SK-N-SH treated with all-trans-retinoic acid at 6 μM for 48 hours (cell line): ENCODE measurements around the gene HSFX4.
"Not testable (repeated sequence)": the region's sequence is repeated elsewhere in the genome, so short reads cannot be mapped to it uniquely, and the experiment has no call there.

Experiments
- ARNTL ChIP-seq: fragments of 450-650 bp; formaldehyde crosslinking; IDR thresholded peaks from 2 replicates; pipeline ENCODE4 v1.5.0; 2020; ENCODE audit warnings: low read depth, mild to moderate bottlenecking, moderate library complexity, borderline replicate concordance
- BACH2 ChIP-seq: fragments of 250-450 bp; sonication (Bioruptor Pico); IDR thresholded peaks from 2 replicates; pipeline ENCODE4 v1.9.0; 2021; ENCODE audit warnings: mild to moderate bottlenecking, borderline replicate concordance
- ESRRG ChIP-seq: fragments of 250-450 bp; sonication (Bioruptor Pico); IDR thresholded peaks from 2 replicates; pipeline ENCODE4 v1.6.1; 2021; ENCODE audit warnings: mild to moderate bottlenecking
- TOX ChIP-seq: fragments of 250-450 bp; sonication (Bioruptor Pico); IDR thresholded peaks from 2 replicates; pipeline ENCODE4 v1.8.0; 2021; ENCODE audit warnings: mild to moderate bottlenecking, moderate library complexity, borderline replicate concordance
- ZNF565 ChIP-seq: fragments of 450-650 bp; formaldehyde crosslinking; conservative IDR thresholded peaks from 2 replicates; pipeline ENCODE4 v1.5.0; 2020; ENCODE audit warnings: low read depth, mild to moderate bottlenecking, moderate library complexity
- TF ChIP-seq, protein P1 (sequence below): fragments of 250-450 bp; sonication (Bioruptor Pico); IDR thresholded peaks from 2 replicates; pipeline ENCODE4 v1.8.0; 2020; ENCODE audit warnings: mild to moderate bottlenecking, moderate library complexity, borderline replicate concordance
- TF ChIP-seq, protein P2 (sequence below): fragments of 250-450 bp; sonication (Bioruptor Pico); IDR thresholded peaks from 2 replicates; pipeline ENCODE4 v1.5.0; 2020; ENCODE audit warnings: mild to moderate bottlenecking, moderate library complexity
- TF ChIP-seq, protein P3 (sequence below): fragments of 250-450 bp; sonication (Bioruptor Pico); IDR thresholded peaks from 2 replicates; pipeline ENCODE4 v1.5.1; 2020; ENCODE audit warnings: low read depth, mild to moderate bottlenecking, moderate library complexity

DNA sequence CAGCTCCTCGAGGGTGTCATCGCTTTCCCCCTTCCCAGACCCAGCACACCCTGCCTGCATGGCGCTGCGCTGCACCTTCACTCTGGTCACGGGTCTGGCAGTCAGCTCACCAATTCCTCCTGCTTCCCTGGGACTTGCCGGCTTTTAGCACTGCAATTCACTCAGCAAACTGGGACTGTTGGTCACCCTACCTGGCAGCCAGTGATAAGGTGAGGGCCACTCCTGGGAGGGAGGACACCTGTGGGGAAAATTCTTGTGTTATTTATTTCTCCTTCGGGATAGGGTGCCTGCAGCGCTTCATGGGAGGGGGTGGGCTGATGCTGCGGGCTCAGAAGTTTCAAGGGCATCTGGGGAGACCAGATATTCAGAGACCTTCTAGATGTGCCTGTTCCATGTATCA is 16.4 kb downstream of the HSFX4 start:
- TF ChIP-seq ZNF565 (CRISPR knock-in tag); TOX; BACH2; ESRRG; ARNTL: not testable (repeated sequence)
- TF ChIP-seq, protein P1, sequence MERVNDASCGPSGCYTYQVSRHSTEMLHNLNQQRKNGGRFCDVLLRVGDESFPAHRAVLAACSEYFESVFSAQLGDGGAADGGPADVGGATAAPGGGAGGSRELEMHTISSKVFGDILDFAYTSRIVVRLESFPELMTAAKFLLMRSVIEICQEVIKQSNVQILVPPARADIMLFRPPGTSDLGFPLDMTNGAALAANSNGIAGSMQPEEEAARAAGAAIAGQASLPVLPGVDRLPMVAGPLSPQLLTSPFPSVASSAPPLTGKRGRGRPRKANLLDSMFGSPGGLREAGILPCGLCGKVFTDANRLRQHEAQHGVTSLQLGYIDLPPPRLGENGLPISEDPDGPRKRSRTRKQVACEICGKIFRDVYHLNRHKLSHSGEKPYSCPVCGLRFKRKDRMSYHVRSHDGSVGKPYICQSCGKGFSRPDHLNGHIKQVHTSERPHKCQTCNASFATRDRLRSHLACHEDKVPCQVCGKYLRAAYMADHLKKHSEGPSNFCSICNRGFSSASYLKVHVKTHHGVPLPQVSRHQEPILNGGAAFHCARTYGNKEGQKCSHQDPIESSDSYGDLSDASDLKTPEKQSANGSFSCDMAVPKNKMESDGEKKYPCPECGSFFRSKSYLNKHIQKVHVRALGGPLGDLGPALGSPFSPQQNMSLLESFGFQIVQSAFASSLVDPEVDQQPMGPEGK (CRISPR knock-in tag): not testable (repeated sequence)
- TF ChIP-seq, protein P2, sequence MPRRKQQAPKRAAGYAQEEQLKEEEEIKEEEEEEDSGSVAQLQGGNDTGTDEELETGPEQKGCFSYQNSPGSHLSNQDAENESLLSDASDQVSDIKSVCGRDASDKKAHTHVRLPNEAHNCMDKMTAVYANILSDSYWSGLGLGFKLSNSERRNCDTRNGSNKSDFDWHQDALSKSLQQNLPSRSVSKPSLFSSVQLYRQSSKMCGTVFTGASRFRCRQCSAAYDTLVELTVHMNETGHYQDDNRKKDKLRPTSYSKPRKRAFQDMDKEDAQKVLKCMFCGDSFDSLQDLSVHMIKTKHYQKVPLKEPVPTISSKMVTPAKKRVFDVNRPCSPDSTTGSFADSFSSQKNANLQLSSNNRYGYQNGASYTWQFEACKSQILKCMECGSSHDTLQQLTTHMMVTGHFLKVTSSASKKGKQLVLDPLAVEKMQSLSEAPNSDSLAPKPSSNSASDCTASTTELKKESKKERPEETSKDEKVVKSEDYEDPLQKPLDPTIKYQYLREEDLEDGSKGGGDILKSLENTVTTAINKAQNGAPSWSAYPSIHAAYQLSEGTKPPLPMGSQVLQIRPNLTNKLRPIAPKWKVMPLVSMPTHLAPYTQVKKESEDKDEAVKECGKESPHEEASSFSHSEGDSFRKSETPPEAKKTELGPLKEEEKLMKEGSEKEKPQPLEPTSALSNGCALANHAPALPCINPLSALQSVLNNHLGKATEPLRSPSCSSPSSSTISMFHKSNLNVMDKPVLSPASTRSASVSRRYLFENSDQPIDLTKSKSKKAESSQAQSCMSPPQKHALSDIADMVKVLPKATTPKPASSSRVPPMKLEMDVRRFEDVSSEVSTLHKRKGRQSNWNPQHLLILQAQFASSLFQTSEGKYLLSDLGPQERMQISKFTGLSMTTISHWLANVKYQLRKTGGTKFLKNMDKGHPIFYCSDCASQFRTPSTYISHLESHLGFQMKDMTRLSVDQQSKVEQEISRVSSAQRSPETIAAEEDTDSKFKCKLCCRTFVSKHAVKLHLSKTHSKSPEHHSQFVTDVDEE (CRISPR knock-in tag): not testable (repeated sequence)
- TF ChIP-seq, protein P3, sequence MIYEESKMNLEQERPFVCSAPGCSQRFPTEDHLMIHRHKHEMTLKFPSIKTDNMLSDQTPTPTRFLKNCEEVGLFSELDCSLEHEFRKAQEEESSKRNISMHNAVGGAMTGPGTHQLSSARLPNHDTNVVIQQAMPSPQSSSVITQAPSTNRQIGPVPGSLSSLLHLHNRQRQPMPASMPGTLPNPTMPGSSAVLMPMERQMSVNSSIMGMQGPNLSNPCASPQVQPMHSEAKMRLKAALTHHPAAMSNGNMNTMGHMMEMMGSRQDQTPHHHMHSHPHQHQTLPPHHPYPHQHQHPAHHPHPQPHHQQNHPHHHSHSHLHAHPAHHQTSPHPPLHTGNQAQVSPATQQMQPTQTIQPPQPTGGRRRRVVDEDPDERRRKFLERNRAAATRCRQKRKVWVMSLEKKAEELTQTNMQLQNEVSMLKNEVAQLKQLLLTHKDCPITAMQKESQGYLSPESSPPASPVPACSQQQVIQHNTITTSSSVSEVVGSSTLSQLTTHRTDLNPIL: not testable (repeated sequence)
